ENCODE results near the gene GPBAR1.

GRCh38 chr2:218312267-218312756 lies 51.5 kb downstream of the GPBAR1 start:
- TF ChIP-seq AFF1 (IDR thresholded peaks at IDR 0.05; ENCODE audit: low read depth in 1 of 2, partially characterized antibody in 2 of 2) (no peak), ATF7 (IDR thresholded peaks at IDR 0.05) (no peak), RAD21 (CRISPR knock-in tag; conservative IDR thresholded peaks at IDR 0.05 in 1 of 2, IDR thresholded peaks at IDR 0.05 in 1 of 2) (no peak), SETDB1 (IDR thresholded peaks at IDR 0.05; ENCODE audit: low read length) (no peak)
- TF ChIP-seq, protein P1, sequence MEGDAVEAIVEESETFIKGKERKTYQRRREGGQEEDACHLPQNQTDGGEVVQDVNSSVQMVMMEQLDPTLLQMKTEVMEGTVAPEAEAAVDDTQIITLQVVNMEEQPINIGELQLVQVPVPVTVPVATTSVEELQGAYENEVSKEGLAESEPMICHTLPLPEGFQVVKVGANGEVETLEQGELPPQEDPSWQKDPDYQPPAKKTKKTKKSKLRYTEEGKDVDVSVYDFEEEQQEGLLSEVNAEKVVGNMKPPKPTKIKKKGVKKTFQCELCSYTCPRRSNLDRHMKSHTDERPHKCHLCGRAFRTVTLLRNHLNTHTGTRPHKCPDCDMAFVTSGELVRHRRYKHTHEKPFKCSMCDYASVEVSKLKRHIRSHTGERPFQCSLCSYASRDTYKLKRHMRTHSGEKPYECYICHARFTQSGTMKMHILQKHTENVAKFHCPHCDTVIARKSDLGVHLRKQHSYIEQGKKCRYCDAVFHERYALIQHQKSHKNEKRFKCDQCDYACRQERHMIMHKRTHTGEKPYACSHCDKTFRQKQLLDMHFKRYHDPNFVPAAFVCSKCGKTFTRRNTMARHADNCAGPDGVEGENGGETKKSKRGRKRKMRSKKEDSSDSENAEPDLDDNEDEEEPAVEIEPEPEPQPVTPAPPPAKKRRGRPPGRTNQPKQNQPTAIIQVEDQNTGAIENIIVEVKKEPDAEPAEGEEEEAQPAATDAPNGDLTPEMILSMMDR (IDR thresholded peaks at IDR 0.05 in 2 of 3, conservative IDR thresholded peaks at IDR 0.05 in 1 of 3; ENCODE audit: insufficient read depth in 2 of 3, low read depth in 1 of 3, low read length in 3 of 3): no peak

Data from K562 (cell line).